HG03354 (cell line): ENCODE measurements around the gene CRISPLD2.

ENCODE experiments used
- ATAC-seq: cut with Tn5 transposase; IDR thresholded peaks from one replicate; pipeline ENCODE4 v1.9.1; 2021; ENCODE audit warnings: mild to moderate bottlenecking; ENCODE audit not compliant: unreplicated experiment, poor library complexity, severe bottlenecking

Gene CRISPLD2

GRCh38 chr16:84941921-84942320 lies 122.1 kb downstream of the CRISPLD2 start:
- ATAC-seq, result no peak

- no peak for ATAC-seq
Observed at GRCh38 chr16:84942786-84943185, 123.0 kb downstream of the CRISPLD2 start.

- ATAC-seq, result no peak
Observed at GRCh38 chr16:84943620-84944019, 123.8 kb downstream of the CRISPLD2 start.

GRCh38 chr16:84947022-84947421 lies 127.2 kb downstream of the CRISPLD2 start:
- no peak for ATAC-seq

GRCh38 chr16:84947996-84948850 lies 128.4 kb downstream of the CRISPLD2 start:
- no peak for ATAC-seq

- ATAC-seq, result no peak
Observed at GRCh38 chr16:84948851-84949610, 129.2 kb downstream of the CRISPLD2 start.

GRCh38 chr16:84949772-84950436 lies 130.1 kb downstream of the CRISPLD2 start:
- no peak for ATAC-seq

- no peak for ATAC-seq
Observed at GRCh38 chr16:84950906-84951305, 131.1 kb downstream of the CRISPLD2 start.

GRCh38 chr16:84952335-84953189 lies 132.8 kb downstream of the CRISPLD2 start:
- peak; percentile 82 for ATAC-seq

GRCh38 chr16:84953190-84953746 lies 133.5 kb downstream of the CRISPLD2 start:
- no peak for ATAC-seq

GRCh38 chr16:84955427-84955826 lies 135.6 kb downstream of the CRISPLD2 start:
- no peak for ATAC-seq

- no peak for ATAC-seq
Observed at GRCh38 chr16:84957192-84957591, 137.4 kb downstream of the CRISPLD2 start.

- no peak for ATAC-seq
Observed at GRCh38 chr16:84957792-84958191, 138.0 kb downstream of the CRISPLD2 start.
